Esophagus muscularis mucosa (tissue), 4 donors: ENCODE results near the gene SULF2.

Experiments
- EP300 ChIP-seq: sonication (generic); formaldehyde crosslinking; IDR thresholded peaks from one replicate; pipeline ENCODE4 v1.6.1; 2017; ENCODE audit warnings: antibody characterized with exemption
- POLR2A ChIP-seq: fragments of 450-650 bp; IDR thresholded peaks from one replicate; pipeline ENCODE4 v1.6.1; 2017; ENCODE audit warnings: antibody characterized with exemption, moderate library complexity, mild to moderate bottlenecking, low read depth
- POLR2AphosphoS5 ChIP-seq, 2 donors: sonication (generic); formaldehyde crosslinking; IDR thresholded peaks; one replicate each; pipeline ENCODE4 v1.6.1; 2017; ENCODE audit warnings: antibody characterized with exemption in 2 of 2
- TF ChIP-seq, protein P1 (sequence below), 3 experiments: fragments of 200-600 bp in 2 of 3; fragments of 450-650 bp in 1 of 3; sonication (generic) in 2 of 3; IDR thresholded peaks; one replicate each; pipeline ENCODE4 v1.5.1; 2017 to 2019; ENCODE audit warnings: antibody characterized with exemption in 3 of 3, mild to moderate bottlenecking in 2 of 3, moderate library complexity in 1 of 3

DNA sequence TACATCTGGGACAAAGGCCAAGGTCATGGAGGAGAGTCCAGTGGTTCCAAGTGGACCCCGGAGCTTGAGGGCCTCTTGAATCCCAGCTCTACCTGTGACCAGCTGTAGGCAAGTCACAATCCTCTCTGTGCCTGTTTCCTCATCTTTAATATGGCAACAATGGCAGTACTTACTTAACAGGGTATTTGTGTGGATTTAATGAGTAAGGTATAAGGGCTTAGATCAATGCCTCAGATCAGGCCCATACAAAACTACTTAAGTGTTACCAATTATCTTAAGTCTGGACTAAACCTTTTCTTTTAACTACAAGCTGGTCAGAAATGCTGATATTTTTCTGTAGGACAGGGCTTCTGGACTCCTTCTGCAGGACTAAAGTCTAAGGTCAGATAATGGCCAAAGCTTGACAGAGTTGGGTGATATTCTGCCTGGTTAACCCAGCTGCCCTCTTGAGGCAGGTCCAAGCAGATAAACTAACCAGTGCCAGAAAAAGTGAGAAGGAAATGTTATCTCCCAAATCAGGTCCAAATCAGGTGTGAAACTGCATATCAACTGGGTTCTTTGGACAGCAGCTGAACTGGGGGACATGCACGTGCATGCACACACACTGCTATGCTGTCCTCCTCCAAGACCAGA lies 2.2 kb downstream of the SULF2 start:
- no peak for TF ChIP-seq POLR2A
- TF ChIP-seq, protein P1, sequence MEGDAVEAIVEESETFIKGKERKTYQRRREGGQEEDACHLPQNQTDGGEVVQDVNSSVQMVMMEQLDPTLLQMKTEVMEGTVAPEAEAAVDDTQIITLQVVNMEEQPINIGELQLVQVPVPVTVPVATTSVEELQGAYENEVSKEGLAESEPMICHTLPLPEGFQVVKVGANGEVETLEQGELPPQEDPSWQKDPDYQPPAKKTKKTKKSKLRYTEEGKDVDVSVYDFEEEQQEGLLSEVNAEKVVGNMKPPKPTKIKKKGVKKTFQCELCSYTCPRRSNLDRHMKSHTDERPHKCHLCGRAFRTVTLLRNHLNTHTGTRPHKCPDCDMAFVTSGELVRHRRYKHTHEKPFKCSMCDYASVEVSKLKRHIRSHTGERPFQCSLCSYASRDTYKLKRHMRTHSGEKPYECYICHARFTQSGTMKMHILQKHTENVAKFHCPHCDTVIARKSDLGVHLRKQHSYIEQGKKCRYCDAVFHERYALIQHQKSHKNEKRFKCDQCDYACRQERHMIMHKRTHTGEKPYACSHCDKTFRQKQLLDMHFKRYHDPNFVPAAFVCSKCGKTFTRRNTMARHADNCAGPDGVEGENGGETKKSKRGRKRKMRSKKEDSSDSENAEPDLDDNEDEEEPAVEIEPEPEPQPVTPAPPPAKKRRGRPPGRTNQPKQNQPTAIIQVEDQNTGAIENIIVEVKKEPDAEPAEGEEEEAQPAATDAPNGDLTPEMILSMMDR (IDR thresholded peaks at IDR 0.05) = peak in 1 of 3 experiments; percentile 12
- TF ChIP-seq POLR2AphosphoS5 (IDR thresholded peaks at IDR 0.05) = no peak
- no peak for TF ChIP-seq EP300
